Raji (cell line): ENCODE results near the gene PIK3CB.

Experiments
- POLR2A ChIP-seq: IDR thresholded peaks from 2 replicates; pipeline ENCODE4 v1.6.1; 2011; ENCODE audit warnings: low read depth, low read length, control low read depth; ENCODE audit not compliant: insufficient read depth

The PIK3CB gene

DNA sequence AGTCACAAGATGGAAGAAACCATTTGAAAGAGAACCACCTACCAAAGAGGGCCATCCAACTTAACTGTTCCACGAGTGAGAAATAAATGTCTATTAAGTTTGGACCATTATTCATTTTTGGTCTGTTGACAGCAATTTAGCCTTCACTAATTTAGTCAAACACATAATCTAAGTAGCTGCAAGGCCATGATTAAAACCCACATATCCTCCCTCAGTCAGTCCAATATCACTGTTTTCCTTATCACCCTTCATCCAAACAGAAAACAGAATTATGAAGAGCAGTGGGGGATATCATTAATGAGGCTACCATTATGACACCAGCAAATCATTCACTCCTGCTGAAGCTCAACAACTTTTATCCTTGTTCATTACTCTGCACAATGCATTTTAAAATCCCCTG is 52.0 kb downstream of the PIK3CB start:
- TF ChIP-seq POLR2A: no peak

DNA sequence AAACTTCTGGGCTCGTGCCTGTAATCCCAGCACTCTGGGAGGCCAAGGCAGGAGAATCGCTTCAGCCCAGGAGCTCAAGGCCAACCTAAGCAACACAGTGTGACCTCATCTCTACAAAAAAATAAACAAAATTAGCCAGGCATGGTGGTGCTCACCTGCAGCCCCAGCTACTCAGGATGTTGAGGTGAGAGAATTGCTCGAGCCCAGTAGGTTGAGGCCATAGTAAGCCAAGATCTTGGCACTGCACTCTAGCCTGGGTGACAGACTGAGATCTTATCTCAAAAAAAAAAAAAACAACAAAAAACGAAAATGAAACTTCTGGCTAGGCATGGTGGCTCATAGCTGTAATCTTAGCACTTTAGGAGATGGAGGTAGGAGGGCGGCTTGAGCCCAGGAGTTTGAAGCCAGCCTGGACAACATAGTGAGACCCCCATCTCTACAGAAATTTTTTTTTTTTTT is 53.7 kb downstream of the PIK3CB start:
- TF ChIP-seq POLR2A: no peak

DNA sequence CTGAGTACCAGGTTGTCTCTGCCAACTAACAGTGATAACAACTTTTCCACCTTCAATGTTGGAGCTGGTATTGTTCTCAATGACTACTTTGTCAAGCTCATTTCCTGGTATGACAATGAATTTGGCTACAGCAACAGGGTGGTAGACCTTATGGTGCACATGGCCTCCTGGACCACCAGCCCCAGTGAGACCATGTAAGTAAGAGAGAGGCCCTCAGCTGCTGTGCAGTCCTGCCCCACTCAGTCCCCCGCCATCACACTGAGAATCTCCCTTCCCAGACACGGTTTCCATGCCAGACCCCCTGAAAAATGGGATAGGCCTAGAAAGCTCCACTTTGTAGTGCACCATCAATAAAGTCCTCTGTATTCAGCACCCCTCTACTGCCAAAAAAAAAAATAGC is 56.1 kb downstream of the PIK3CB start:
- TF ChIP-seq POLR2A: no peak

DNA sequence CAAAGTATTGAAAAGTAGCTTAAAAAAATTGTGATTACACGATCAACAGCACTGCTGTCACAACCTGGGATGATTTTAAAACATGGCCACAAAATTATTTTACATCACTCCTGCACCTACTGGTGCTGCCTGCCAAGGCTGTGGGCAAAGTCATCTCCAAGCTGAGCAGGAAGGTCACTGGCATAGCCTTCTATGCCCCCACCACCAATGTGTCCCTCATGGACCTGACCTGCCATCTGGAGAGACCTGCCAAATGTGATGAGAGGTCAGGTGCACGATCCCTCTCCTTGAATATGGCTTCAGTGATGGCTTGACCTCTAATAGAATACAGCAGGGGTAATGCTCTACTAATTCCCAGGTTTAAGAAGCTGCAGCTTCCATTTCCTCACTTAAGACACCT is 57.8 kb downstream of the PIK3CB start:
- no peak for TF ChIP-seq POLR2A

DNA sequence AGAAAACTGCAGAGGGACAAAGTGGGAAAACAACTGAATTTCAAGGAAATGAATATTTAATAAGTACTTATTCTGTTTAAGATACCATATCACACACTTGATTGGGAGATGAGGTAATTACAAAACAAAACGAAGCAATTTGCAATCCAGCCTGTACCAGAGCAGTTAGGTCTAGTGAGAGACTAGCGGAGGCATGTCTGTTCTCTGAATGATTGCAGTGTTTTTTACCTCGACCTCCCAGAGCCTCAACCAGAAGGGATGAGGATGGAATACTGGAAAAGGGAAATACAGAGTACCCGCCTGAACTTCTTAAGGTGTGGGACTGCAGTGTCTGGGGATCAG is 59.5 kb downstream of the PIK3CB start:
- TF ChIP-seq POLR2A: no peak

DNA sequence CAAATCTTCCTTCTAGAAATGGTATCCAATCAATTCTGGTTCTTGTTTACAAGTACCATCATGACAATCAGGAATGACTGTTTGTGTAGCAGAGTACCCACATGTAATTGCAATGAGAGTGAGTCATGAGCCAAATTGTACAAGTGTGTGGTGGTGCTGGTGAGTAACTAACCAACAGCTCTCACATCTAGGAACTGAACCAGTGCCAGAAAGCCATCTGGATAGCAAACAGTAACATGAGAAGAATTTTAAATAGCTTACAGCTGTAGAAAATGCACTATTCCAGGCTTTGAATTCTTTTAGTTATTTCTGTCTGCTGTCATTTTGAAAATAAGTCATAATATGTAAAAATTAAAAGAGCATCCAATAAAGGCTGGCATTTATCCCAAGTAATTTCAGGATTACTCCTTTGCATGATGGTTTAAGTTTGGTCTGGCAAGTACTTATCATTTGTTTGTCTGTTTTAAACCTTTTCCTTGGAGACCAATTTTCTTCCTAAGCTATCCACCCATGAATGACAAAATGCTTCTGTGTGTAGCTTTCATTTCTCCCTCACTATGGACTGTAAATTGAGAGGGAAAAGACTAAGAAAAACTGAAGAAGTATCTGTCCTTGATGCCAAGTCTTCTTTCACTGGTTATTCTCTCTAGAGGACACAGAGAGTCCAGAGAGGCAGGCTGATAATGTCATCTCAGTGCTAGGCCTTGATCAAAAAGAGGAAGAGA is 60.0 kb downstream of the PIK3CB start:
- TF ChIP-seq POLR2A: no peak

DNA sequence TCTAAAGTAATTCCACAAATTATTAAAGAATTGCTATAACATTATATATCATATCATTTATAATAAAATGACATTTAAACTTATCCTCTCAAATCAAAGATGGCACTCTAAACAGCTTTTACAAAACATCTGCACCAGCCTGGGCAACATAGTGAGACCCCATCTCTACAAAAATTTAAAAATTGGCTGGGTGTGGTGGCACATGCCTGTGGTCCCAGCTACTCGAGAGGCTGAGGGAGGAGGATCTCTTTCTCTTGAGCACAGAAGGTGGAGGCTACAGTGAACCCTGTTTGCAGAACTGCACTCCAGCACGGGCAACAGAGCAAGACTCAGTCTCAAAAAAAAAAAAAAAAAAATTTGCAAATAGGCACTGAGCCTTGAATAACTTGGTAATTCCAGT is 63.1 kb downstream of the PIK3CB start:
- TF ChIP-seq POLR2A: no peak

DNA sequence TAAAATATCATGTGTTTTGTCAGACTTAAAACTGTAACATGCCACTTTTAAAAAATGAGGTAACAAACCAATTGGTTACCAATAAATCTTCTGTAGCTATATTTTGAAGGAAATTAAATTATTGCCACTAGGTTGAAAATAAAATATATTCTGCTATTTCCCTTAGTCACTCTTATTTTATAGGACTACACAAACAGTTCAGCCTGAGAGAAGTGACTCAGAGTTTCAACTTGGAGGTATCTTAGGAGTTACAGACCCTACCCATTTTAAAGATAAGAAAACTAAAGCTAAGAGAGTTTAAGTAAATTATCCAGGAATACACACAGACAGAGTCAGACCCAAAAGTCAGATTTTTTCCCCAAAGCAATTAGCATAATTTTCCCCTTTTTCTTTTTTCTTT is 65.1 kb downstream of the PIK3CB start:
- no peak for TF ChIP-seq POLR2A

DNA sequence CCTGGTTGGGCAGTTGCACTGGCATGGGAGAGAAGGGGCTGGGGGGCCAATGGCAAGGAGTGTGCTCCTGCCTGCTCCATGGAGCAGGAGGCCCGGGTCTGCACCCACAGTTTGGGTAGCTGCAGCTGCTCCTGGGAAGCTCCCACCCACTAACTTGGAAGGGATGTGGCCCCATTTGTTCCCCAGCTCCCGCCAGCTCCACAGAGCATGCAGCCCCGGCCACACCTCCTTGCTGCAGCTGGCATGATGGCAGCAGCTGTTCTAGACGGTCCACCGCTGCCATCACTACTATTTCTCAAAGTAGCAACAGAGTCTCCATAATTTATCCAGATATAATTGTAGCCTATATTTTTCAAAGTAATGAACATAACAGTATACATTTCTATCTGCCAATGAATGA is 65.8 kb downstream of the PIK3CB start:
- TF ChIP-seq POLR2A: no peak

DNA sequence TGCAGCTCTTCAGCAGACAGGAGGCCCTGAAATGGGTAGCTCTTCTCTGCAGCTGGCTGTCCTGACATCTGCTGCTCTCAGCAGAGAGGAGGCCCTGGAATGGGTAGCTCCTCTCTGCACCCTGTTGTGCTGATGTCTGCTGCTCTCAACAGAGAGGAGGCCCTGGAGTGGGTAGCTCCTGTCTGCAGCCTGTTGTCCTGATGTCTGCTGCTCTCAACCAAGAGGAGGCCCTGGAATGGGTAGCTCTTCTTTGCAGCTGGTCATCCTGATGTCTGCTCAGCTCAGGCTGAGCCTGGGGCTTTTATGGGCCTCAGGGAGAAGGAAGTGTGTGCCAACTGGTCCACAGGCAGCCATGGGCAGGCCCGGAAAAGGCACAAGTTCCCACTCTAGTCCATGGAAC is 66.6 kb downstream of the PIK3CB start:
- TF ChIP-seq POLR2A: no peak

DNA sequence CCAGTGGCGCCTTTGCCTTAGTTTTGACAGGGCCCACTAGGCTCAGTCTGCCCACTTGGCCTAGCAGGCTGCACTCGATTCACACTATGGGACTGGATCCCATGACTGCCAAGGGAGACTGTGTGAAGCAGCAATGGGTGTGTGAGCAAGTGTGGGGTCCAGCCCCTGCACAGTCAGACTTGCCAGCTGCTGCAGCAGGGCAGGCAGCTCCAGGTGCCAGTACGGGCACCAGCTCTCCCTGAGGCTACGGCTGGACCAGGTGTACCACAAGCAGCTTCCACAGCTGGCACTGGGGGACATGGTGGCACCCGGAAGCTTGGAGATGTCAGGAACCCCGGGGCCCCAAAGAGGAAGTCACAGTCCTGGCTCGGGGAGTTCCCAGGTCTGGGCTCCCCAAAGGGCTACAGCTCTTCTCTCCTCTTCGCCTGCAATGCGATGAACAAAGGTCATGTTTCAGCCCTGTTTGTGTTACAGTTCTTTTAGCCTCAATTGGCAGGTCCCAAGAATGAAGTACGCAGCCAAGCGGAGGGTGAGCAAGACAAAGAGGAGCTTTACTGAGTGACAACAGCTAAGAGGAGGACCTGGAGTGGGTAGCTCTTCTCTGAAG is 67.1 kb downstream of the PIK3CB start:
- no peak for TF ChIP-seq POLR2A

DNA sequence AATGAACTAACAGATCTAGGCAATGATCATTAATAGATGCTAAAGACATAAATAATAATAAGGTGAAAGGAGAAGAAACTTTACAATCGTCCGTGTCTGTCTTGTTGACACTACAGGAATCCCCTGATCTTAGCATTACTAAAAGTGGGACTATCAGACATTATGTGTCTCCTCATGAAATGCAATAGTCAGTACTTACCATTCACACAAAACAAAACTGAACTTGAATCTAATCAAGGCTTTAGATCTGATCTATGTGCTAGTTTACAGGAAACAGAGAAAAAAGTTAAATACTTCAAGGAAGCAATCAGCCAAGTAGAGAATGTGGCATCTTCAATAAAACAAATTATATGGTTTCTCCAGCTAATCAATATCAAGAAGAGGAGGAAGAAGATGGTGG is 73.7 kb downstream of the PIK3CB start:
- no peak for TF ChIP-seq POLR2A

DNA sequence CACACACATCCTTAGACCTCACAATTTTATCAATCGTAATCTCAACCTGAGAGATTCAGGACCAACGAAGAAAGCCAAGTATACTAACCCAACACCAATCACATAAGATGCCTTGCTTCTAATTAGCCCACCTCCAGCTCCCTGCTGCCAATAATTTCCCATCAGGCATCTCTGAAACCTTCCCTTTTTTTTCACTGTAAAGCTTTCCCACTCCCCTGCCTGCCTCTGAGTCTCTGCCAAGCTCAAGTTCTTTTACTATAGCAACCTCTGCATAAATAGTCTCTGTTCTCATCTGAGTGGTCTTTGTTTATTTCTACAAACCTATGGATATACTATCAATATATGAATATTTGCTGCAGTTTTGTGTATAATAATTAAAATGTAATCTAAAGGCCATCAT is 86.5 kb downstream of the PIK3CB start:
- no peak for TF ChIP-seq POLR2A

DNA sequence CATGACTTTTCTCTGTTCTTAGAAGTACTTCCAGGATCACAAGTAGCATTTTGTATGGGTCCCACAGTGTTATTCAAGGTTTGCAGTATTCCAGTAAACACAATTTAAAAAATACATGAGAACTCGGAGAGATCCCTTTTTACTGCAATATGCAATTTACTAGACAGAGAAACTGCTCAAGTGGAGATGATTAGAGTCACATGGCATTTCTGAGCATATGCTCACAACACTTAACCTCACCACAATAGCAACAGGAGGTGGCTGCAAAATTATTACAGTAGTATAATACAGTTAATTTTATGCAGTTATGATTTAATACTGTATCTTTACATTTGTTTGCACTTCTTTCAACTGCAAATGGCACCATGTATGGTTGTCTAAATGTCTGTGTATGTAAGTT is 87.5 kb downstream of the PIK3CB start:
- no peak for TF ChIP-seq POLR2A

DNA sequence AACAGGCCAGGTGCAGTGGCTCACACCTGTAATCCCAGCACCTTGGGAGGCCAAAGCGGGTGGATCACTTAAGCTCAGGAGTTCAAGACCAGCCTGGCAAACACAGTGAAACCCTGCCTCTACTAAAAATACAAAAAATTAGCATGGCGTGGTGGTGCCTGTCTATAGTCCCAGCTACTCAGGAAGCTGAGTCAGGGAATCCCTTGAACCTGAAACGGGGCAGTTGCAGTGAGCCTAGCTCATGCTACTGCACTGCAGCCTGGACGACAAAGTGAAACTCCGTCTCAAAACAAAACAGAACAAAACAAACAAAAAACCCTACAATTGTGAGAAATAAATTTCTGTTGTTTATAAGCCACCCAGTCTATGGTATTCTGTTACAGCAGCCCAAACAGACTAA is 94.7 kb downstream of the PIK3CB start:
- no peak for TF ChIP-seq POLR2A

DNA sequence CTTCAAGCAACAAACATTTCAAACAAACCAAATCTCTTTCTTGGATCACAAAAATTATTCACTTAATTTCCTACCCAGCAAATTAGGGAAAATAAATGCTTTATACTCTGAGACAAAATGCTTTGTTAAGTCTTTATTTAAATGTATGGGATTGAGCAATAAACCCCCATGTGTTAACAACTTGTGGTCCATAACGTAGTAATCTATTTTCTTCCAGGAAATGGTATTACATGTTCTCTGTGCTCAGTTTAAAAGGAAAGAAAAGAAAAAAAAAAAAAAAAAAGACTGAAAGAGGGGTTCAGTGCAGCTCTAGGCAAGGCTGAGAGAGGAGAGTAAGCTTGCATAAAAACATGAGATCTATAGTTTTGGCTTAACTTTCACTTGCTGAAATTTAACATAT is 102.3 kb downstream of the PIK3CB start:
- TF ChIP-seq POLR2A: no peak
